H54 (cell line): ENCODE measurements around the gene MFSD6L.

Source experiments
- DNase-seq: peaks from one replicate; pipeline ENCODE4 v3.0.0; 2011; ENCODE audit warnings: low spot score, mixed read lengths; ENCODE audit not compliant: insufficient read length
- FAIRE-seq: peaks from 3 replicates; lab custom pipeline; 2011; peaks lifted over from hg19 to GRCh38; lab: Jason Lieb, UNC
- POLR2A ChIP-seq: IDR thresholded peaks from 2 replicates; pipeline ENCODE4 v1.6.1; 2011; ENCODE audit warnings: low read depth, mild to moderate bottlenecking, low read length

MFSD6L gene

DNA sequence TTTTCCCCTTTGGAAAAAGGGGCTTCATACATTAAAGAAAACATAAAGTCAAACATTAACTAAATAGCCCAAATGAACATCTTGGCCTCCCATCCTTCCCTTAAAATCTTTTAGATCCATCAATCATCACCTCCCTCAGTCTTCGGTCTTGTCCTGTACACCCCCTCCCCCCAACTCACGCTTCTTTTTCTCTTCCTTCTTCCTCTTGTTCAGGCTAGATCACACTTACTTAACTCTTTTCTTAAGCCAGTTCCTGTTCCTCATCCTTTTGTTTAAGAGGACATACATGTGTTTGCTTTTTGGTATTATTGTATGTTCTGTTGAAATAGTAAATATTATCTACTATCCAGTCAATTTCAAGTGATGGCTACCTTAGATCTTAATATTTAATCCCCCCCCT, 5.5 kb downstream of the MFSD6L start:
- no peak for DNase-seq
- no peak for FAIRE-seq
- TF ChIP-seq POLR2A = no peak

DNA sequence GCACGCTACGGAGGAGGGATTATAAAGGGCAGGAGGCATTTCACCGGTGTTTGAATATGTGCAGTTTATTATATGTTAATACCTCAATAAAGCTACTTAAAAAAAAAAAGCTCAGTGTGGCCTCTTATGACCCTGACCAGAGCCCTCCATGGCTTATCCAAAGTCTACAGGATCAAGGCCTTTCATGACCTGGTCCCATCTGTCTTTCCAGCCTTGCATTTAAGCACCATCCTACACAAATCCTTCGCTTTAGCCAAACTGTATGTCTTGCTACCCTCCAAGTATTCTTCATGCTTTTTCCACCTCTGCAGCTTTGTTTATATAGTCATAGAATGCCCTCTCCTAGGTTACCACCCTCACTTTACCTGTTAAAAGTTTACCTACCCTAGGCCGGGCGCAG, 6.5 kb downstream of the MFSD6L start:
- FAIRE-seq (no peak), DNase-seq (no peak)

DNA sequence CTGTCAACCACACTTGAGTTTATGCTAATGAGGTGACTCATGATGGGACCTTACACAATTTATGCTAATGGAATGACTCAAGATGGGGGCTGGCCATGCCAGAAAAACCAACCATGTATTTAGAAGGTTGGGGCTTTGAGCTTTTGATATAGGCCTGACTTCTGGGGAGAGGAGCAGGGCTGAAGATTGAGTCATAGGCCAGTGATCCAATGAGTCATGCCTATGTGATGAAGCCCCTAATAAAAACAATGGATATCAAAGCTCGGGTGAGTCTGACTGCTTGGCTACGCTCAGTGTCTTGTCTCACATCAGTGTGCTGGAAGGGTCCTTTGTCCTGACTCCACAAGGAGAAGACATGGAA, 7.3 kb downstream of the MFSD6L start:
- FAIRE-seq (no peak), DNase-seq (no peak)
- no peak for TF ChIP-seq POLR2A

More for the DNA sequence above, 6.5 kb downstream of the MFSD6L start:
- no peak for TF ChIP-seq POLR2A

DNA sequence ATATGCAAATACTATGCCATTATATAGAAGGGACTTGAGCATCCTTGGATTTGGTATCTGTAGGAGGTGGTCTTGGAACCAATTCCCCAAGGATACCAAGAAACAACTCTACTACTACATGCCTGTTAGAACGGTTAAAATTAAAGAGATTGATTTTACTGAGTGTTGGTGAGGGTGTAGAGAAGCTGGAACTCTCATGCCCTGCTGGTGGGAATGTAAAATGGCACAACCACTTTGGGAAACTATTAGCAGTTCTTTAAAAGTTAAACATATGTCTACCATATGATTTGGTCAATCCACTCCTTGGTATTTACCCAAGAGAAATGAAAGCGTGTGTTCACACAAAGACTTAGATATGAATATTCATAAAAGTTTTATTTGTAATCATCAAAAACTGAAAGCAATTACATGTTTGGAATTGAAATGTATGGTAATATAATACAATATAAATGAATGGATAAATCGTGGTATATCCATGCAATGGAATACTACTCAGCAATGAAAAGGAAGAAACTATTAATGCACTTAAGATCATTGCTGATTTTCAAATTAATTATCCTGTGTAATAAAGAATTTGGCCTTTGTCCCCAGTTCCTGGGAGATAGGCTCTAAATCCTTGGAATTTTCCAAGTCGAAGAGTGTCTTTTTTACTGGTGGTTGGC, 7.8 kb downstream of the MFSD6L start:
- FAIRE-seq (no peak), DNase-seq (no peak)
- TF ChIP-seq POLR2A = no peak

DNA sequence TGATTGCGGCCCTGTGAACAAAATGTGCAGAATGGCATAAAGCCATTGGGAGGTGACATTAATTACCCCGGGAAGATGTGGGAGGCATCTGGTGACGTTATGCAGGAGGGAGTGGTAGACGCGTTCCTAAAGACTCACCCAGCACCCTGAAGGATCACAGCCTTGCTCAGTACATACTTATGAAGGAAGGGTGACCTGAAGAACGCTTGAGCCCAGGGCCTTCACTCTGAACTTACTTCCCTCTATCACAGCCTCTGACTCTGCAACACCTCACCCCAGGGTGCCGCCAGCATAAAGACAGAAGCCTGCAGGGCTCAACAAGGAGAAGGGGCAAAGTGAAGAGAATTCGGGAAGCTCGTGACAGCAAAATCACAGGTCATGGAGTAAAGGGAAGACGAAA, 9.4 kb downstream of the MFSD6L start:
- no peak for TF ChIP-seq POLR2A
- FAIRE-seq (no peak), DNase-seq (no peak)

DNA sequence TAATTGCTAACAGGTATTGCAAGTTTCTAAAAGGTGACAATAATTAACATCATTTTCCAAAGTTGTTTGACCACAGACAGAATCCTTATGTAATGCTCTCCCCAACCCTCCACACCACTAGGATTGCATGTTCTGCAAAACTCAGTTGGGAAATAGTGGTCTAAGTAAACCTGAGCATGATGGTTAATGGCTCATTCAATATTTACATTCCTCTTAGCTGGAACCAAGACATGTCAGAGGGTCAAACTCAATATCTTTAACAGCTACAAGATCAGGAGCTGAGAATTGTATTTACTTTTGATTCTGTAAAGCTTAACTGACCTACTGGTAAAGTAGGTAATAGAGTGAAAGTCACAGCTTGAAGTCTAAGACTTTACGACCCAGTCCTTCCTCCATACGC, 10.2 kb downstream of the MFSD6L start:
- FAIRE-seq = no peak

DNA sequence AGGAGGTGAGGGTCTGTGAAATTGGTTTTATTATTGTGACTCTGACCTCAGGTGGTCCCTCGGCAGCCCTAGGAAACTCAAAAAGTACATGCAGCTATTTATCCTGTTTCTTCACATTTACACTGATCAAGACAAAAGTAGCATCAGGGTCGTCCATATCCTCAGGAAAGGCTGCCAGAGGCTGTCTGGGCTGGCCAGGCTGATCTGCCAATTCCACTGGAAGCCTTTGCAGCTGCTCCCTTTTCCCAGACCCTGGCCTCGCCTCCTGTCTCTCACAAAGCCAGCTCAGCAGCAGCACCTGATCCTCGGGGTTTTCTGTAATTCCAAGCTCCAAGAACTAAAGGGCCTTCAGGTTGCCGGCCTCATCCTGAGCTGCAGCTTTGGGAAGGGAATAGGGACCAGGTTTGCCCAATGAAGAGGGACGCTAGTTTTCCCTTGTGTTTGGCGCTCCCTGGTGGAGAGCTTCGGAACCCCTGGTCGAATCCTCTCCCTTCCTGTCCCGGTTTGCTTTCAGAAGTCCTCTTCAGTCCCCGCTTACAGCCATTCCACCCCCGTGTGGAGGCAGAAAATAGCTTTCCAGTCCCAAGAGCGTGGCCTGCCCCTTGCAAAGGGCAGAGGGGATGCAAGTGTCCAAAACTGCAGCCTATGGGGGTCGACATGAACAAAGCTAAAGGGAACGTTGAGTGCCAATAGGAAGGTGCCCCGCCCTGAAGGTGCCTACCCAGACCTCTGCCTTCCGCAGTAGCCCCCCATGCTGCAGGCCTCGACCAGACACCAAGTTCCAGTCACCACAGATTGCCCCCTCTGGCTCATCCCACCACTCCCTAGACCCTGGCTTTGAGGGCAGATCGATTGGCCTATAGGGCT, 13.4 kb downstream of the MFSD6L start:
- FAIRE-seq = peak; percentile 48
- no peak for TF ChIP-seq POLR2A
- peak; percentile 46 for DNase-seq

More for the DNA sequence above, 10.2 kb downstream of the MFSD6L start:
- no peak for DNase-seq
- TF ChIP-seq POLR2A = no peak

DNA sequence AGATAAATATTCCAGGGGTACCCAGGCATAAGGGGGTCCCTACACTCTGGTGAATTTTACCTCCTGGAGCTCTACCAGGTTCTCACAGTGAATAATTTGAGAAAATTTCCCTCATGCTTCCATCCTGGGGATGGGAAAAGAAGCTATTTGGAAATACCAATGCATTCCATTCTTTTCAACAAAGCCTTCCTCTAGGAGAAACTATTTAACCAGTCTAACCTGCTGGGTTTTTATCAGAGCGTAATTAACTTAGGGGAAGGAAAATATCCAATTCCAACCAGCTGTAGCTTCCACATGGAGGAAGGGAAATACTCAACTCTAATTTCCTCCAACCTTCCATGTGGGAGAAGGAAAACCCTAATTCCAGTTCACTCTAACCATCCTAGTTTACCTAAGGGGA, 17.0 kb downstream of the MFSD6L start:
- TF ChIP-seq POLR2A = no peak
- DNase-seq (no peak), FAIRE-seq (no peak)

DNA sequence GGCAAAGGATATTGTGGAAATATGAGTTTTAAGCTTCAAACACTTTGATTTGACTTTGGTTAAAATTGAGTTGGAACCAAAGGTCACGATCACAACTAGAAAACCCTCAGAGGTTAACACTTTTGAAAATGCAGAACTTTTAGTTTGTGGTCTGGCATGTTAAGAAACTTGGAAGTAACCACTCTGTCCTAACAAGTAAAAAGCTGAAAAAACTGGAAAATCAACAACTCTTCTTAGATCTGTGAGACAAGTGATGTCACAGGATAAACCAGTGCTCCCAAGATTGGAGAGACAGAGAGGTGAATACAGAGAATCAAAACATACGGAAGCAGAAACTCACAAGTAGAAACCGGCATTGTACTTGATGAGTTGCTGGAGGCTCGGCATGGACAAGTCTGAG, 17.4 kb downstream of the MFSD6L start:
- FAIRE-seq (no peak), DNase-seq (no peak)
- no peak for TF ChIP-seq POLR2A

DNA sequence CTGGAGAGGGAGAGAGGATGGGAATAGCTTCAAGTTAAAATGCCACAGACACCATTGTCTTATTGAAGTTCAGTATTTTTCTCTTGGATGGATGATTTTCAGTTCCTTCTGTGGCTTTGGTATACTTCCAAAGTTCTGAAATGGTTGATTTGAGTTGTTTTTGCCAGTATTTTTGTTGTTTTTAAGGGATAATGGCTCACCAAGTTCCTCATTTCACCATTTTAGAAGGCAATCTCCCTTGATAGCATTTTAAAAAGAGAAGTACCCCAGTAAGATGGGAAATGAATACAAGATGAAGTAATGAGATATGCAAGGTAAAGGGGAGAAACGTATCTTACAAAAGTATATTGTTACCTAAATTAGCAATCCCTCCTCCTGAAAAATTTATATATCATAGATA, 22.3 kb downstream of the MFSD6L start:
- DNase-seq (no peak), FAIRE-seq (no peak)
- no peak for TF ChIP-seq POLR2A

DNA sequence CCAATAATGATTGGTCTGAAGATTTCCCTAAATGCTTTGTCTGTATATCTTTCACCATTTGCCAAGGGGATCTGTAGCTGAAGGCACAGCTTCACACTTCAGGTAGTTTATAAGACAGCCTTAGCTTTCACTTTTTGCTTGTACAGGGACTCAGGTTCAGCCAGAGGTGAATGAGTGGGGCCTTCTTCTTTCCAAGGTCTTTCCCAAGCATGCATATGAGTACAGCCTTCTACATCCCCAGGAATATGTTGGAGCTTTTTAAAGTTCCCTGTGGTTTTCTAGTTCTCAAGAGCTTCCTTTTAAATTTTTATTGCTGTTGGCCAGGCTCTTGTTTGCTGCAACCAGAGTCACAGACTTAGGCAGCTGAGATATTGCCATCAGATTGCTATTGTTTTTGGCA, 22.9 kb downstream of the MFSD6L start:
- no peak for DNase-seq
- no peak for TF ChIP-seq POLR2A
- FAIRE-seq = no peak

DNA sequence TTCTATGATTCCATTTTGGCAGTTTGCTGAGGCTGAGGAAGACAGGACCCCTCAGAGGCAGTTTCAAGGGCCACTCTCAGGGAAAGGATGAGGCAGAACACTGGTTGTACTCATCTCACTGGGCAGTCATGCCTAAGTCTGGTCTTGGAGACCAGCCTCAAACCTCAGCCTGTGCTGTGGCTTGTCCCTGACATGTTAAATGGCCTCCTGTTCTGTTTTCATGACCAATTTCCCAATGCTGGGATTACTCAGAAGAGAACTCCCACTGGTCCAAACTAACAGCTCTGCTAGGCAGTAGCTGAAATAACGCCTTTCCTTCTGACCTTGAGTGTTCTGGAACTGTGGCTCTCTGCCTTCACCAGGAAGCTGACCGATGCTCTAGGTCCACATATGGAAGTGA, 32.4 kb downstream of the MFSD6L start:
- FAIRE-seq (no peak), DNase-seq (no peak)
- TF ChIP-seq POLR2A = no peak

DNA sequence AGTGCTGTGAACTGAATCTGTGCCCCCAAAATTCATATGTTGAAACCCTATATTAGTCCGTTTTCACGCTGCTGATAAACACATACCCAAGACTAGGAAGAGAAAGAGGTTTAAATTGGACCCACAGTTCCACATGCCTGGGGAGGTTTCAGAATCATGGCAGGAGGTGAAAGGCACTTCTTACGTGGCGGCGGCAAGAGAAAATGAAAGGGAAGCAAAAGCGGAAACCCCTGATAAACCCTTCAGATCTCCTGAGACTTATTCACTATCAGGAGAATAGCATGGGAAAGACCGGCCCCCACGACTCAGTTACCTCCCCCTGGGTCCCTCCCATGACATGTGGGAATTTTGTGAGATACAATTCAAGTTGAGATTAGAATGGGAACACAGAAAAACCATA, 37.2 kb downstream of the MFSD6L start:
- DNase-seq (no peak), FAIRE-seq (no peak)
- no peak for TF ChIP-seq POLR2A

DNA sequence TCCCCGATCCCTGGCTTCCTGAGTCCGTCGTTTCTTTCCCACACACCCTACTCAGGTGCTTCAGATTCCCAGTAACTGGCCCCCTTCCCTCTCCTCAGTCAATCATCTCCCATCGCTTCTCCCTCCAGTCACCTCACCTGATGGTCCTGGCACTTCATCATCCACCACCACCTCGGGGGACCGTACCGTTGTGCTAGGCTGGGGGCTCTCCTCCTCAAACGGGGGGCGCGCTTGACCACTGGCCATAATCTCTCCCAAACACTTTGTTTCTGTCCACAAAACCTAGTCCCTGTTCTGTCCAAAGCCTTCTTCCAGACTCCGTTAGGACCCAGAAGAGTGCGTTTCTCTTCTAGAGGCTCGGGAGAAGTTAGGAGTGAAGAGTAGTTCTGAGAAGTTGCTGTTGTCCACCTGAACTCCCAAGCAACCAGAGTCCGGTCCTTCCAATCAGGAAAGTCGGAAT, 41.0 kb downstream of the MFSD6L start, which contains the start of gene SPDYE4:
Gene SPDYE4, minus strand, starts transcription at position 410 of the 460 bp plus-strand sequence. Its CDS starts 164 bp downstream, at position 246.
- TF ChIP-seq POLR2A = no peak
- FAIRE-seq = no peak
- no peak for DNase-seq
